HG03378 (cell line): Measurements from ENCODE around the gene FBXO4.

Experiments used
- ATAC-seq: cut with Tn5 transposase; IDR thresholded peaks from one replicate; pipeline ENCODE4 v1.9.1; 2021; ENCODE audit warnings: mild to moderate bottlenecking, moderate library complexity; ENCODE audit not compliant: unreplicated experiment

The FBXO4 gene

GRCh38 chr5:41924872-41925554 lies at the start of gene FBXO4:
TSS of gene FBXO4 (plus strand) at chr5:41925281. CDS start at chr5:41925310, 29 bp downstream.
- peak; percentile 88 for ATAC-seq

GRCh38 chr5:41876678-41877077 lies 48.4 kb upstream of the FBXO4 start:
- ATAC-seq = no peak

- no peak for ATAC-seq
Observed at GRCh38 chr5:41877408-41877807, 47.7 kb upstream of the FBXO4 start.

GRCh38 chr5:41878173-41878572 lies 46.9 kb upstream of the FBXO4 start:
- peak; percentile 15 for ATAC-seq

- ATAC-seq = peak; percentile 56
Observed at GRCh38 chr5:41878643-41879478, 46.2 kb upstream of the FBXO4 start.

- ATAC-seq = no peak
Observed at GRCh38 chr5:41882765-41883164, 42.3 kb upstream of the FBXO4 start.

GRCh38 chr5:41883243-41883642 lies 41.8 kb upstream of the FBXO4 start:
- ATAC-seq = no peak

GRCh38 chr5:41883936-41884335 lies 41.1 kb upstream of the FBXO4 start:
- no peak for ATAC-seq

GRCh38 chr5:41885286-41885685 lies 39.8 kb upstream of the FBXO4 start:
- ATAC-seq = no peak

GRCh38 chr5:41891066-41891707 lies 33.9 kb upstream of the FBXO4 start:
- peak; percentile 64 for ATAC-seq

GRCh38 chr5:41892031-41892430 lies 33.0 kb upstream of the FBXO4 start:
- no peak for ATAC-seq

- ATAC-seq = peak; percentile 64
Observed at GRCh38 chr5:41893074-41893851, 31.8 kb upstream of the FBXO4 start.

GRCh38 chr5:41896230-41896629 lies 28.9 kb upstream of the FBXO4 start:
- no peak for ATAC-seq

- no peak for ATAC-seq
Observed at GRCh38 chr5:41903382-41903891, 21.6 kb upstream of the FBXO4 start.

- ATAC-seq = peak; percentile 99
Observed at GRCh38 chr5:41903892-41904799, 20.9 kb upstream of the FBXO4 start, which contains the start of gene RIMOC1. TSS of gene RIMOC1 (plus strand) at chr5:41904344. CDS start at chr5:41904368, 24 bp downstream.

- no peak for ATAC-seq
Observed at GRCh38 chr5:41906151-41906550, 18.9 kb upstream of the FBXO4 start.

GRCh38 chr5:41908374-41909079 lies 16.6 kb upstream of the FBXO4 start:
- ATAC-seq = no peak

GRCh38 chr5:41918105-41918504 lies 7.0 kb upstream of the FBXO4 start:
- ATAC-seq = peak; percentile 51

- no peak for ATAC-seq
Observed at GRCh38 chr5:41921166-41921565, 3.9 kb upstream of the FBXO4 start.
